T-helper 2 cell treated with Interferon-gamma antibody and Interleukin-4, amounts not matched to agents 5 μg/mL and 100 μg/mL, for 36 hours (primary cell): ENCODE data around the gene CSRNP3.
"Not testable (repeated sequence)": the region's sequence is repeated elsewhere in the genome, so short reads cannot be mapped to it uniquely, and the experiment has no call there.

Source experiments
- DNase-seq: peaks from one replicate; pipeline ENCODE4 v3.0.0; 2021; ENCODE audit warnings: low spot score
- H3K27ac Mint-ChIP-seq: one replicate; pipeline ENCODE4 v1.8.0; 2021; ENCODE audit warnings: mild to moderate bottlenecking, mixed read lengths
- H3K27me3 Mint-ChIP-seq: one replicate; pipeline ENCODE4 v1.8.0; 2021; ENCODE audit warnings: low read depth, mixed read lengths
- H3K36me3 Mint-ChIP-seq: one replicate; pipeline ENCODE4 v1.8.0; 2021; ENCODE audit warnings: low read depth, mixed read lengths
- H3K4me1 Mint-ChIP-seq: one replicate; pipeline ENCODE4 v1.8.0; 2021; ENCODE audit warnings: low read depth, mixed read lengths
- H3K4me3 Mint-ChIP-seq: one replicate; pipeline ENCODE4 v1.8.0; 2022; ENCODE audit warnings: mild to moderate bottlenecking, moderate library complexity, mixed read lengths
- H3K9me3 Mint-ChIP-seq: one replicate; pipeline ENCODE4 v1.8.0; 2021; ENCODE audit warnings: mixed read lengths

The CSRNP3 gene

GRCh38 chr2:165573534-165574461 lies 104.3 kb downstream of the CSRNP3 start:
- Mint-ChIP-seq H3K4me1 (no peaks in the 10 kb centered on the region), H3K9me3 (no peaks in the 10 kb centered on the region), H3K27ac (no peak overlapping the region), H3K36me3 (no peaks in the 10 kb centered on the region), H3K27me3 (peaks cover 3% of the 10 kb centered on the region), H3K4me3 (no peak overlapping the region)
- DNase-seq: no peak

GRCh38 chr2:165575044-165575615 lies 105.6 kb downstream of the CSRNP3 start:
- H3K4me3 Mint-ChIP-seq: no peak overlapping the region
- no peaks in the 10 kb centered on the region for H3K4me1 Mint-ChIP-seq
- H3K9me3 Mint-ChIP-seq: no peaks in the 10 kb centered on the region
- H3K27me3 Mint-ChIP-seq: peaks cover 3% of the 10 kb centered on the region
- no peak for DNase-seq
- H3K36me3 Mint-ChIP-seq: no peaks in the 10 kb centered on the region
- no peak overlapping the region for H3K27ac Mint-ChIP-seq

GRCh38 chr2:165576409-165577154 lies 107.1 kb downstream of the CSRNP3 start:
- H3K36me3 Mint-ChIP-seq: no peaks in the 10 kb centered on the region
- H3K4me1 Mint-ChIP-seq: no peaks in the 10 kb centered on the region
- no peak for DNase-seq
- no peak overlapping the region for H3K27ac Mint-ChIP-seq
- no peaks in the 10 kb centered on the region for H3K9me3 Mint-ChIP-seq
- no peak overlapping the region for H3K4me3 Mint-ChIP-seq
- peaks cover 3% of the 10 kb centered on the region for H3K27me3 Mint-ChIP-seq

- Mint-ChIP-seq H3K4me3 (no peak overlapping the region), H3K27ac (no peak overlapping the region), H3K4me1 (no peaks in the 10 kb centered on the region), H3K9me3 (no peaks in the 10 kb centered on the region), H3K36me3 (no peaks in the 10 kb centered on the region), H3K27me3 (no peaks in the 10 kb centered on the region)
- DNase-seq: no peak
These were observed 112.9 kb downstream of the CSRNP3 start for GRCh38 chr2:165582409-165582808.

GRCh38 chr2:165582863-165583506 lies 113.5 kb downstream of the CSRNP3 start:
- Mint-ChIP-seq H3K4me1 (no peaks in the 10 kb centered on the region), H3K27ac (no peak overlapping the region), H3K9me3 (no peaks in the 10 kb centered on the region), H3K4me3 (no peak overlapping the region), H3K36me3 (no peaks in the 10 kb centered on the region), H3K27me3 (no peaks in the 10 kb centered on the region)
- no peak for DNase-seq

GRCh38 chr2:165584126-165584654 lies 114.7 kb downstream of the CSRNP3 start:
- DNase-seq: no peak
- Mint-ChIP-seq H3K27me3 (no peaks in the 10 kb centered on the region), H3K36me3 (no peaks in the 10 kb centered on the region), H3K4me3 (no peak overlapping the region), H3K27ac (no peak overlapping the region), H3K9me3 (no peaks in the 10 kb centered on the region), H3K4me1 (no peaks in the 10 kb centered on the region)

- H3K36me3 Mint-ChIP-seq: no peaks in the 10 kb centered on the region
- no peaks in the 10 kb centered on the region for H3K4me1 Mint-ChIP-seq
- H3K9me3 Mint-ChIP-seq: no peaks in the 10 kb centered on the region
- no peaks in the 10 kb centered on the region for H3K27me3 Mint-ChIP-seq
- no peak overlapping the region for H3K27ac Mint-ChIP-seq
- no peak overlapping the region for H3K4me3 Mint-ChIP-seq
- no peak for DNase-seq
These were observed 116.5 kb downstream of the CSRNP3 start for GRCh38 chr2:165586019-165586418.

GRCh38 chr2:165587335-165587938 lies 117.9 kb downstream of the CSRNP3 start:
- Mint-ChIP-seq H3K9me3 (no peaks in the 10 kb centered on the region), H3K27ac (no peak overlapping the region), H3K36me3 (no peaks in the 10 kb centered on the region), H3K27me3 (no peaks in the 10 kb centered on the region), H3K4me1 (no peaks in the 10 kb centered on the region), H3K4me3 (no peak overlapping the region)
- DNase-seq: no peak

- H3K27me3 Mint-ChIP-seq, H3K9me3 Mint-ChIP-seq: not testable (repeated sequence)
These were observed 121.5 kb downstream of the CSRNP3 start for GRCh38 chr2:165590999-165591398.

GRCh38 chr2:165593081-165593480 lies 123.6 kb downstream of the CSRNP3 start:
- Mint-ChIP-seq H3K27me3 (no peaks in the 10 kb centered on the region), H3K27ac (no peak overlapping the region), H3K4me1 (no peaks in the 10 kb centered on the region), H3K4me3 (no peak overlapping the region), H3K36me3 (no peaks in the 10 kb centered on the region), H3K9me3 (no peaks in the 10 kb centered on the region)
- no peak for DNase-seq

More at GRCh38 chr2:165590999-165591398, 121.5 kb downstream of the CSRNP3 start:
- not testable (repeated sequence) for H3K36me3 Mint-ChIP-seq, H3K27ac Mint-ChIP-seq, H3K4me1 Mint-ChIP-seq, H3K4me3 Mint-ChIP-seq, DNase-seq

GRCh38 chr2:165594231-165594934 lies 124.9 kb downstream of the CSRNP3 start:
- H3K9me3 Mint-ChIP-seq: no peaks in the 10 kb centered on the region
- H3K36me3 Mint-ChIP-seq: no peaks in the 10 kb centered on the region
- no peak for DNase-seq

GRCh38 chr2:165594935-165595255 lies 125.4 kb downstream of the CSRNP3 start:
- Mint-ChIP-seq H3K27ac (no peak overlapping the region), H3K27me3 (no peaks in the 10 kb centered on the region), H3K4me1 (no peaks in the 10 kb centered on the region), H3K9me3 (no peaks in the 10 kb centered on the region), H3K36me3 (no peaks in the 10 kb centered on the region), H3K4me3 (no peak overlapping the region)
- no peak for DNase-seq

More at GRCh38 chr2:165594231-165594934, 124.9 kb downstream of the CSRNP3 start:
- Mint-ChIP-seq H3K4me3 (no peak overlapping the region), H3K27me3 (no peaks in the 10 kb centered on the region), H3K4me1 (no peaks in the 10 kb centered on the region), H3K27ac (no peak overlapping the region)

- Mint-ChIP-seq H3K9me3 (no peaks in the 10 kb centered on the region), H3K27me3 (no peaks in the 10 kb centered on the region), H3K36me3 (no peaks in the 10 kb centered on the region), H3K4me1 (no peaks in the 10 kb centered on the region), H3K27ac (no peak overlapping the region), H3K4me3 (no peak overlapping the region)
- no peak for DNase-seq
These were observed 127.3 kb downstream of the CSRNP3 start for GRCh38 chr2:165596788-165597187.
